WTC11 (cell line): ENCODE results near the gene CCND1. TPM values are rescaled to one million over a fixed set of nuclear protein-coding genes. Genes with fewer than 3 reads are reported as not detected.

Experiments
- ATAC-seq: fragments of 200-7000 bp; cut with Tn5 transposase; 2 replicates; pipeline ENCODE4 v1.10.0; 2021; ENCODE audit warnings: mild to moderate bottlenecking, moderate library complexity
- CTCF ChIA-PET: fragments of 300-600 bp; sonication (Branson Sonifier 250); formaldehyde crosslinking; loops from one replicate; lab custom pipeline; 2021; ENCODE audit warnings: antibody characterized with exemption; lab: Charles Lee
- POLR2A ChIA-PET: fragments of 350-600 bp; sonication (Branson Sonifier 250); formaldehyde crosslinking; loops from one replicate; lab custom pipeline; 2021; ENCODE audit warnings: antibody characterized with exemption; lab: Charles Lee
- DNase-seq: peaks from one replicate; pipeline ENCODE4 v3.0.0; 2021; ENCODE audit warnings: low spot score
- H3K27ac Mint-ChIP-seq: 2 replicates; pipeline ENCODE4 v1.8.0; 2021; ENCODE audit warnings: mixed read lengths
- H3K27me3 Mint-ChIP-seq: 2 replicates; pipeline ENCODE4 v1.8.0; 2021; ENCODE audit warnings: low read depth, mild to moderate bottlenecking, moderate library complexity, mixed read lengths
- H3K36me3 Mint-ChIP-seq: 2 replicates; pipeline ENCODE4 v1.8.0; 2021; ENCODE audit warnings: mixed read lengths
- H3K4me1 Mint-ChIP-seq: 2 replicates; pipeline ENCODE4 v1.8.0; 2022; ENCODE audit warnings: mixed read lengths
- H3K4me3 Mint-ChIP-seq: 2 replicates; pipeline ENCODE4 v1.8.0; 2021; ENCODE audit warnings: mild to moderate bottlenecking, moderate library complexity, mixed read lengths
- H3K9me3 Mint-ChIP-seq: 2 replicates; pipeline ENCODE4 v1.8.0; 2021; ENCODE audit warnings: mixed read lengths
- CREB1 ChIP-seq: sonication (generic); formaldehyde crosslinking; IDR thresholded peaks from 2 replicates; pipeline ENCODE4 v1.8.0; 2023; ENCODE audit warnings: mild to moderate bottlenecking, missing genetic modification reagents
- FOXP1 ChIP-seq: sonication (generic); formaldehyde crosslinking; IDR thresholded peaks from 2 replicates; pipeline ENCODE4 v1.8.0; 2022; ENCODE audit warnings: missing genetic modification reagents, mild to moderate bottlenecking, moderate library complexity, borderline replicate concordance
- GABPB1 ChIP-seq: sonication (generic); formaldehyde crosslinking; IDR thresholded peaks from 2 replicates; pipeline ENCODE4 v1.8.1; 2023; ENCODE audit warnings: mild to moderate bottlenecking, missing genetic modification reagents
- KAT7 ChIP-seq: sonication (generic); formaldehyde crosslinking; IDR thresholded peaks from 2 replicates; pipeline ENCODE4 v1.8.1; 2023; ENCODE audit warnings: missing genetic modification reagents, mild to moderate bottlenecking, borderline replicate concordance
- MLX ChIP-seq: sonication (generic); formaldehyde crosslinking; IDR thresholded peaks from 2 replicates; pipeline ENCODE4 v1.8.1; 2023; ENCODE audit warnings: mild to moderate bottlenecking, missing genetic modification reagents, moderate library complexity
- MXD4 ChIP-seq: fragments of 250-450 bp; sonication (Bioruptor Pico); IDR thresholded peaks from 2 replicates; pipeline ENCODE4 v1.8.0; 2021; ENCODE audit warnings: mild to moderate bottlenecking, moderate library complexity, borderline replicate concordance
- NFYB ChIP-seq: sonication (generic); formaldehyde crosslinking; conservative IDR thresholded peaks from 2 replicates; pipeline ENCODE4 v1.8.0; 2022; ENCODE audit warnings: low read depth, missing genetic modification reagents
- STAT6 ChIP-seq: sonication (generic); formaldehyde crosslinking; conservative IDR thresholded peaks from 2 replicates; pipeline ENCODE4 v1.8.1; 2023; ENCODE audit warnings: mild to moderate bottlenecking, low read depth, missing genetic modification reagents, moderate library complexity
- ZNF121 ChIP-seq: sonication (generic); formaldehyde crosslinking; IDR thresholded peaks from 2 replicates; pipeline ENCODE4 v1.8.0; 2023; ENCODE audit warnings: missing genetic modification reagents
- ZNF396 ChIP-seq: fragments of 250-450 bp; sonication (Bioruptor Pico); IDR thresholded peaks from 2 replicates; pipeline ENCODE4 v1.8.0; 2021; ENCODE audit warnings: mild to moderate bottlenecking, moderate library complexity, borderline replicate concordance
- ZNF416 ChIP-seq: fragments of 250-450 bp; sonication (Bioruptor Pico); IDR thresholded peaks from 2 replicates; pipeline ENCODE4 v1.9.0; 2021; ENCODE audit warnings: mild to moderate bottlenecking, inconsistent platforms
- total RNA-seq: library from RNA; stranded (reverse); gene quantifications from 3 replicates; pipeline ENCODE4 v1.2.3, GENCODE V29; 2021

The CCND1 gene
- total RNA-seq, 1 experiment from 2014 or later, result 212 TPM

GRCh38 chr11:69652999-69653398 lies 12.0 kb downstream of the CCND1 start (continued):
- no peak for TF ChIP-seq STAT6 (CRISPR knock-in tag)

GRCh38 chr11:69653406-69653960 lies 12.5 kb downstream of the CCND1 start:
- Mint-ChIP-seq H3K4me3 (no peak overlapping the region), H3K36me3 (peaks cover 34% of the 10 kb centered on the region), H3K27ac (no peak overlapping the region; the same call in 1 of the 2 replicates), H3K27me3 (no peaks in the 10 kb centered on the region), H3K4me1 (peaks cover 20% of the 10 kb centered on the region), H3K9me3 (no peaks in the 10 kb centered on the region)
- DNase-seq (no peak), ATAC-seq (no peak)
- TF ChIP-seq KAT7 (CRISPR knock-in tag) (no peak), NFYB (no peak), MXD4 (CRISPR knock-in tag) (no peak), CREB1 (CRISPR knock-in tag) (no peak)
- ChIA-PET POLR2A (no interaction called here), CTCF (interaction anchor here (0.8 to 1.0 kb wide), 2 partner anchors 9 kb away, joined by 3 to 4 read pairs; no protein-coding TSS in a partner anchor)

- CTCF ChIA-PET, result interaction anchor here (0.8 to 2.0 kb wide), 2 partner anchors 8 to 362 kb away, joined by 3 to 10 read pairs; no protein-coding TSS in a partner anchor
- peaks cover 29% of the 10 kb centered on the region for H3K36me3 Mint-ChIP-seq
- ATAC-seq, result no peak
- TF ChIP-seq FOXP1 (CRISPR knock-in tag) (0 out of 2 replicates have a peak, but pooled peaks have one; percentile 35), ZNF121 (CRISPR knock-in tag) (no peak), ZNF396 (CRISPR knock-in tag) (no peak), ZNF416 (no peak)
- TF ChIP-seq, all 79 proteins: peak for 1
- no peak overlapping the region for H3K4me3 Mint-ChIP-seq
- no peak overlapping the region for H3K27ac Mint-ChIP-seq
- POLR2A ChIA-PET, result no interaction called here
- no peak for DNase-seq
- no peaks in the 10 kb centered on the region for H3K27me3 Mint-ChIP-seq
- H3K4me1 Mint-ChIP-seq, result peaks cover 25% of the 10 kb centered on the region
- H3K9me3 Mint-ChIP-seq, result no peaks in the 10 kb centered on the region
Measured at GRCh38 chr11:69654001-69654659, 13.2 kb downstream of the CCND1 start.

- ATAC-seq (no peak; the same call in 1 of the 2 replicates), DNase-seq (no peak)
- Mint-ChIP-seq H3K36me3 (peaks cover 23% of the 10 kb centered on the region), H3K4me1 (peaks cover 28% of the 10 kb centered on the region), H3K9me3 (no peaks in the 10 kb centered on the region), H3K27me3 (no peaks in the 10 kb centered on the region), H3K4me3 (no peak overlapping the region), H3K27ac (0 out of 2 replicates have a peak overlapping the region, but pooled peaks have one; percentile 45)
- CTCF ChIA-PET, result interaction anchor here (1.2 to 2.0 kb wide), 6 partner anchors 11 to 524 kb away, joined by 3 to 10 read pairs (median 8); partner anchors contain the start of gene LTO1
- TF ChIP-seq MLX (CRISPR knock-in tag) (no peak), GABPB1 (CRISPR knock-in tag) (peak; percentile 37; the same call in 1 of the 2 replicates)
- POLR2A ChIA-PET, result interaction anchor here (1.6 to 2.3 kb wide), 2 partner anchors 10 to 16 kb away, joined by 8 to 9 read pairs; no protein-coding TSS in a partner anchor
Measured at GRCh38 chr11:69654660-69655478, 13.9 kb downstream of the CCND1 start.
